HEK293T (cell line): ENCODE data around the gene SH3BP5.

ENCODE experiments used
- BHLHE40 ChIP-seq: fragments of 450-650 bp; IDR thresholded peaks from 2 replicates; pipeline ENCODE4 v1.6.1; 2016; ENCODE audit warnings: mild to moderate bottlenecking, moderate library complexity, borderline replicate concordance
- ELF4 ChIP-seq: fragments of 450-650 bp; IDR thresholded peaks from 2 replicates; pipeline ENCODE4 v1.6.1; 2017; ENCODE audit warnings: antibody characterized with exemption
- FOXM1 ChIP-seq: fragments of 450-650 bp; IDR thresholded peaks from 2 replicates; pipeline ENCODE4 v1.6.1; 2017; ENCODE audit warnings: mild to moderate bottlenecking, borderline replicate concordance
- HDGF ChIP-seq: fragments of 450-650 bp; IDR thresholded peaks from 2 replicates; pipeline ENCODE4 v1.6.1; 2017; ENCODE audit warnings: antibody characterized with exemption, borderline replicate concordance
- LEF1 ChIP-seq: fragments of 450-650 bp; IDR thresholded peaks from 2 replicates; pipeline ENCODE4 v1.6.1; 2017; ENCODE audit warnings: mild to moderate bottlenecking, borderline replicate concordance
- PKNOX1 ChIP-seq: fragments of 450-650 bp; IDR thresholded peaks from 2 replicates; pipeline ENCODE4 v1.6.1; 2016
- SP1 ChIP-seq: fragments of 450-650 bp; IDR thresholded peaks from 2 replicates; pipeline ENCODE4 v1.6.1; 2017
- SUZ12 ChIP-seq: fragments of 450-650 bp; IDR thresholded peaks from 2 replicates; pipeline ENCODE4 v1.6.1; 2016; ENCODE audit warnings: mild to moderate bottlenecking
- ZNF384 ChIP-seq: fragments of 450-650 bp; IDR thresholded peaks from 2 replicates; pipeline ENCODE4 v1.6.1; 2016

- TF ChIP-seq SUZ12 (no peak), HDGF (no peak), LEF1 (no peak), PKNOX1 (no peak), BHLHE40 (no peak), ELF4 (no peak), SP1 (no peak), FOXM1 (no peak), ZNF384 (no peak)
Observed at GRCh38 chr3:15347737-15348110, 15.3 kb upstream of the SH3BP5 start.
